PC-3 (cell line): ENCODE measurements around the gene RNF113A. TPM values are rescaled to one million over a fixed set of nuclear protein-coding genes. Genes with fewer than 3 reads are reported as not detected.

Experiments used
- ATAC-seq: fragments of 200-7000 bp; cut with Tn5 transposase; 2 replicates; pipeline ENCODE4 v1.9.1; 2020; ENCODE audit warnings: mild to moderate bottlenecking, moderate library complexity
- BruUV-seq: library from RNA; stranded (reverse); fragments of 400-500 nt; replicated peaks from 2 replicates; lab custom pipeline; 2021; lab: Mats Ljungman, UMichigan
- CTCF ChIA-PET: fragments of 300-600 bp; sonication (Branson Sonifier 250); formaldehyde crosslinking; loops from one replicate; lab custom pipeline; 2022; ENCODE audit warnings: antibody characterized with exemption; lab: Charles Lee
- POLR2A ChIA-PET: fragments of 300-600 bp; sonication (Branson Sonifier 250); formaldehyde crosslinking; loops from one replicate; lab custom pipeline; 2022; ENCODE audit warnings: antibody characterized with exemption; ENCODE audit not compliant: unreplicated experiment; lab: Charles Lee
- DNase-seq: peaks from one replicate; pipeline ENCODE4 v3.0.0-alpha.2; 2015
- H2AFZ ChIP-seq: fragments of 300-600 bp; sonication (generic); 2 replicates; pipeline ENCODE4 v1.6.0; 2016; ENCODE audit warnings: antibody characterized with exemption, low read length
- H3F3A ChIP-seq: fragments of 300-600 bp; sonication (generic); one replicate; pipeline ENCODE4 v1.6.0; 2017; ENCODE audit warnings: antibody characterized with exemption, low read length, control low read depth, mild to moderate bottlenecking; ENCODE audit not compliant: unreplicated experiment
- H3K27ac ChIP-seq: fragments of 300-600 bp; sonication (generic); 2 replicates; pipeline ENCODE4 v1.5.1; 2016; ENCODE audit warnings: mild to moderate bottlenecking, low read length
- H3K27me3 ChIP-seq: fragments of 300-600 bp; sonication (generic); 2 replicates; pipeline ENCODE4 v1.6.1; 2016; ENCODE audit warnings: low read length, mixed read lengths
- H3K36me3 ChIP-seq: fragments of 300-600 bp; sonication (generic); 2 replicates; pipeline ENCODE4 v1.6.1; 2016; ENCODE audit warnings: low read depth, mixed run types, low read length, mixed read lengths
- H3K4me1 ChIP-seq: fragments of 300-600 bp; sonication (generic); 2 replicates; pipeline ENCODE4 v1.5.1; 2016; ENCODE audit warnings: low read length; ENCODE audit not compliant: insufficient read depth
- H3K4me2 ChIP-seq: fragments of 300-600 bp; sonication (generic); 2 replicates; pipeline ENCODE4 v1.6.0; 2016; ENCODE audit warnings: low read length
- H3K4me3 ChIP-seq: fragments of 300-600 bp; sonication (generic); 2 replicates; pipeline ENCODE4 v1.5.1; 2016; ENCODE audit warnings: mild to moderate bottlenecking, low read length, mixed read lengths
- H3K79me2 ChIP-seq: fragments of 300-600 bp; sonication (generic); 2 replicates; pipeline ENCODE4 v1.6.1; 2017; ENCODE audit warnings: low read length, mixed read lengths
- H3K9ac ChIP-seq: fragments of 300-600 bp; sonication (generic); 2 replicates; pipeline ENCODE4 v1.6.0; 2016; ENCODE audit warnings: mild to moderate bottlenecking, low read length
- H3K9me2 ChIP-seq: fragments of 300-600 bp; sonication (generic); replicated peaks from 2 replicates; pipeline ENCODE4 v1.6.1; 2016; ENCODE audit warnings: mixed run types, low read length, mixed read lengths
- H3K9me3 ChIP-seq: fragments of 300-600 bp; sonication (generic); 2 replicates; pipeline ENCODE4 v1.6.1; 2016; ENCODE audit warnings: low read length, mixed read lengths
- H4K20me1 ChIP-seq: fragments of 300-600 bp; sonication (generic); 2 replicates; pipeline ENCODE4 v1.6.1; 2016; ENCODE audit warnings: low read length, mixed read lengths
- CTCF ChIP-seq: fragments of 300-600 bp; sonication (generic); conservative IDR thresholded peaks from 2 replicates; pipeline ENCODE4 v1.5.1; 2017; ENCODE audit warnings: antibody characterized with exemption, low read depth, mild to moderate bottlenecking, low read length
- EZH2 ChIP-seq: fragments of 300-600 bp; sonication (generic); IDR thresholded peaks from one replicate; pipeline ENCODE4 v1.6.1; 2017; ENCODE audit warnings: antibody characterized with exemption, mild to moderate bottlenecking, low read length; ENCODE audit not compliant: unreplicated experiment
- EZH2phosphoT487 ChIP-seq: fragments of 300-600 bp; sonication (generic); IDR thresholded peaks from 2 replicates; pipeline ENCODE4 v1.6.1; 2018; ENCODE audit warnings: mild to moderate bottlenecking, antibody characterized with exemption, low read length, borderline replicate concordance
- intact Hi-C: fragments of 100-400 bp; cut with micrococcal nuclease; formaldehyde crosslinking; loops from 2 replicates; pipeline ENCODE4 v1.9.0; 2023
- total RNA-seq: library from RNA; depleted of rRNA; stranded (reverse); fragments of >200 nt; gene quantifications from 2 replicates; pipeline ENCODE4 v1.2.3, GENCODE V29; 2014

RNF113A gene
- total RNA-seq, 1 experiment from 2014 or later: 13.8 TPM

- POLR2A ChIA-PET: interaction anchor here (0.5 to 1.0 kb wide), 7 partner anchors 8 to 279 kb away, joined by 3 to 12 read pairs (median 3); partner anchors contain the start of gene RPL39
- peak overlapping the region; percentile 100 for H2AFZ ChIP-seq
- no peak overlapping the region for H3K27ac ChIP-seq
- H3K9ac ChIP-seq: peak overlapping the region; percentile 79
- intact Hi-C loops: loop anchor here (1.0 to 2.0 kb wide), 2 partner anchors 18 to 63 kb away; partner anchors contain the start of genes NDUFA1, RNF113A and RPL39
- H4K20me1 ChIP-seq: no peaks in the 10 kb centered on the region
- DNase-seq (no peak), ATAC-seq (0 out of 2 replicates have a peak, but pooled peaks have one; percentile 17)
- peak overlapping the region; percentile 100 for H3K4me3 ChIP-seq
- H3K79me2 ChIP-seq: peaks cover 27% of the 10 kb centered on the region
- no peaks in the 10 kb centered on the region for H3F3A ChIP-seq
- no peaks in the 10 kb centered on the region for H3K9me2 ChIP-seq
- H3K27me3 ChIP-seq: no peaks in the 10 kb centered on the region
- peak overlapping the region; percentile 99 for H3K4me2 ChIP-seq
- CTCF ChIA-PET: interaction anchor here (0.5 to 1.3 kb wide), 4 partner anchors 62 to 279 kb away, joined by 4 to 10 read pairs (median 5); partner anchors contain the start of genes RPL39 and UBE2A
- no peaks in the 10 kb centered on the region for H3K9me3 ChIP-seq
- TF ChIP-seq EZH2phosphoT487 (no peak), EZH2 (no peak), CTCF (no peak)
- H3K36me3 ChIP-seq: peaks cover 17% of the 10 kb centered on the region; the same call in 1 of the 2 replicates
- H3K4me1 ChIP-seq: peaks cover 6% of the 10 kb centered on the region; the same call in 1 of the 2 replicates
- TSS peak; percentile 85 for BruUV-seq
Observed at GRCh38 chrX:119853444-119853843, 18.1 kb downstream of the RNF113A start.

- Histone ChIP-seq H3K9ac (peak within 1 kb of the TSS; percentile 96), H3K79me2 (peaks cover 27% of the 10 kb centered on the region), H3K9me3 (no peaks in the 10 kb centered on the region), H3K4me1 (peaks cover 6% of the 10 kb centered on the region; the same call in 1 of the 2 replicates), H3K36me3 (peaks cover 20% of the 10 kb centered on the region; the same call in 1 of the 2 replicates), H3K27ac (peak within 1 kb of the TSS; percentile 55), H3K9me2 (no peaks in the 10 kb centered on the region), H2AFZ (peak within 1 kb of the TSS; percentile 100), H4K20me1 (no peaks in the 10 kb centered on the region), H3F3A (no peaks in the 10 kb centered on the region), H3K27me3 (no peaks in the 10 kb centered on the region), H3K4me2 (peak within 1 kb of the TSS; percentile 99), H3K4me3 (peak within 1 kb of the TSS; percentile 100)
- TSS peak; percentile 60 for BruUV-seq
- DNase-seq (peak; percentile 98), ATAC-seq (peak; percentile 94)
- CTCF ChIA-PET: interaction anchor here (0.5 to 1.3 kb wide), 5 partner anchors 61 to 340 kb away, joined by 3 to 10 read pairs (median 5); partner anchors contain the start of genes RPL39 and UBE2A
- POLR2A ChIA-PET: interaction anchor here (0.5 to 1.0 kb wide), 7 partner anchors 9 to 278 kb away, joined by 3 to 12 read pairs (median 3); partner anchors contain the start of gene RPL39
- TF ChIP-seq EZH2phosphoT487 (no peak), EZH2 (no peak), CTCF (no peak)
- intact Hi-C loops: loop anchor here (1.0 to 2.0 kb wide), 2 partner anchors 19 to 62 kb away; partner anchors contain the start of genes NDUFA1, RNF113A and RPL39
Observed at GRCh38 chrX:119852382-119853353, 18.9 kb downstream of the RNF113A start, which contains the start of gene UPF3B. Gene UPF3B (minus strand): TSS chrX:119852963. CDS start chrX:119852928, 35 bp downstream.
